DMS 273 treated with DMSO at 0.1 percent for 48 hours (cell line): ENCODE data around the gene BTBD19.
"Not testable (repeated sequence)": the region's sequence is repeated elsewhere in the genome, so short reads cannot be mapped to it uniquely, and the experiment has no call there.

ENCODE experiments used
- DNase-seq: peaks from one replicate; lab custom pipeline; 2025; lab: John Stamatoyannopoulos, UW

BTBD19 gene, protein sequence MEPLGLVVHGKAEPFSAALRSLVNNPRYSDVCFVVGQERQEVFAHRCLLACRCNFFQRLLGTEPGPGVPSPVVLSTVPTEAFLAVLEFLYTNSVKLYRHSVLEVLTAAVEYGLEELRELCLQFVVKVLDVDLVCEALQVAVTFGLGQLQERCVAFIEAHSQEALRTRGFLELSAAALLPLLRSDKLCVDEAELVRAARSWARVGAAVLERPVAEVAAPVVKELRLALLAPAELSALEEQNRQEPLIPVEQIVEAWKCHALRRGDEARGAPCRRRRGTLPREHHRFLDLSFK

GRCh38 chr1:44808063-44808937 is at the start of gene BTBD19:
Gene BTBD19 (plus strand): TSS chr1:44808523. CDS start chr1:44808821, 298 bp downstream.
- no peak for DNase-seq

GRCh38 chr1:44759077-44759476 is 49.2 kb upstream of the BTBD19 start:
- DNase-seq = no peak

- DNase-seq = no peak
These were observed 47.4 kb upstream of the BTBD19 start for GRCh38 chr1:44760876-44761275.

DNA sequence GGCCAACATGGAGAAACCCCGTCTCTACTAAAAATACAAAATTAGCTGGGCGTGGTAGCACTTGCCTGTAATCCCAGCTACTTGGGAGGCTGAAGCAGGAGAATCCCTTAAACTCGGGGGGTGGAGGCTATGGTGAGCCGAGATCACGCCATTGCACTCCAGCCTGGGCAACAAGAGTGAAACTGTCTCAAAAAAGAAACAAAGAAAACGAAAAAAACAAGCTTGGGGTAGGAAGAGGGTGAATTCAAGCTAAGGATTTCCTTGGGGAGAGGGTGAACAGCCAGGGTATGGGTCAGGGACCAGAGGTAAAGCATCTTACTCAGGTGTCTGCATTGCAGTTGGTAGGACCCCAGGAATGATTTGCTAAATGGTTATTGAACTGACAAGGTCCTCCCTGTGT is 41.9 kb upstream of the BTBD19 start:
- DNase-seq = not testable (repeated sequence)

DNA sequence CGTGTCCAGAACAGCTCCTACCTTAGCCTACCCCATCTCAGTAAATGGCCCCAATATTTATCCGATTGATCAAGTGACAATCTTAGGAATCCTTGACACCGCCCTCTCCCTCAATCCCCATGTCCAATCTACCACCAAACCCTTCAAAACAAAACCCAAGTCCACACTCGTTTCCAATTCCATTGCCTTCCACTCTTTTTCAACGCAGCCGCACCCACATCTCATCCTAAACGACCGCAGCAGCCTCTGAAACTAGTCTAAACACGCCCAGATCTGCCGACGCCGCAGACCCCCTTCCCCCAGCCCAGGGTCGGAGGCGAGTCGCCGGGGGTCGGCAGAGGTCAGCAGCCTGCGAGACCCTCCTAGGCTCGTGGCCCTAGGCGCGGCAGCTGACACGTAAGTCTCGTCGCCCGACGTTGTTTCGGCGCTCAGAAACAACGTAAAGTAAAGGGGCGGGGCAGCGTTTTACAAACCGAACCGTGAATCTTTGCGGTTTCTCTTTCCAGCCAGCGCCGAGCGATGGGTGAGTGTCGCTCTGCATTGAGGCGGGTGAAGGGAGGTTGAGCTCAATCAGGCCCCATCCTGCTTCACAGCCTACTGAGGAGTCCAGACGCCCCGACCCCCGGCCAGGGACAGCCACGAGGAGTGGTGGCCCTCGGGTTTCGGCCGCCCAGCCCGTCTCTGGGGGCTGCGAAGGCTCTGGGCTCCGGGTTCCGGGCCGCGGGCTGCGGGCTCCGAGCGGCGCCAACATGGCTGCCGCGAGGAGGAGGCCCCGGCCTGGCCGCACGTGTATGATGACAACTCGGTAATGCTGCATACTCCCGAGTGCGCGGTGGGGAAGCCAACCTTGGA is 33.0 kb upstream of the BTBD19 start, which contains the start of gene RPS8:
TSS of gene RPS8 (plus strand) at position 463 of the 852 bp plus-strand sequence. CDS start at position 520, 57 bp downstream.
- DNase-seq = peak; percentile 85

GRCh38 chr1:44775930-44776729 is 32.2 kb upstream of the BTBD19 start:
- DNase-seq = no peak

GRCh38 chr1:44776730-44777068 is 31.6 kb upstream of the BTBD19 start:
- no peak for DNase-seq

GRCh38 chr1:44777547-44777946 is 30.8 kb upstream of the BTBD19 start:
- DNase-seq = no peak

- no peak for DNase-seq
These were observed 30.2 kb upstream of the BTBD19 start for GRCh38 chr1:44777969-44778635.

- DNase-seq = no peak
These were observed 29.4 kb upstream of the BTBD19 start for GRCh38 chr1:44778705-44779576.

- no peak for DNase-seq
These were observed 27.7 kb upstream of the BTBD19 start for GRCh38 chr1:44780583-44781121.

GRCh38 chr1:44783697-44784093 is 24.6 kb upstream of the BTBD19 start:
- no peak for DNase-seq

- no peak for DNase-seq
These were observed 24.0 kb upstream of the BTBD19 start for GRCh38 chr1:44784094-44785028.

DNA sequence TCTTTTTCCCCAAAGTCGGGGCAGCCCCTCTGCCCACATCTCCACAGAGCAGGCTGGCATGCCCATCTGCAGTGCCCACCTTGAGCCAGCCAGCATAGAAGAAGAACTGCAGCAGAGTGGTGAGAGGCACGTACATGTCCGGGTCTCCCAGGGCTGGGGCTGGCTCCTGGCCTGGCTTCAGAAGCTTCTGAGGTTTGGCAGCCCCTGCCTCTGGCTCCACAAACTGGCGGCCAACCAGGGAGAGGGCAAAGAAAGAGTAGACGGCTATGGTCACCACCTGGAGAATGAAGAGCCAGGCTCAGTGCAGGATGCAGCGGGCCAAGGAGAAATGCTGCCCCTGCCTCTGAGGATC is 23.3 kb upstream of the BTBD19 start:
- DNase-seq = no peak

GRCh38 chr1:44785501-44786137 is 22.7 kb upstream of the BTBD19 start:
- DNase-seq = no peak

DNA sequence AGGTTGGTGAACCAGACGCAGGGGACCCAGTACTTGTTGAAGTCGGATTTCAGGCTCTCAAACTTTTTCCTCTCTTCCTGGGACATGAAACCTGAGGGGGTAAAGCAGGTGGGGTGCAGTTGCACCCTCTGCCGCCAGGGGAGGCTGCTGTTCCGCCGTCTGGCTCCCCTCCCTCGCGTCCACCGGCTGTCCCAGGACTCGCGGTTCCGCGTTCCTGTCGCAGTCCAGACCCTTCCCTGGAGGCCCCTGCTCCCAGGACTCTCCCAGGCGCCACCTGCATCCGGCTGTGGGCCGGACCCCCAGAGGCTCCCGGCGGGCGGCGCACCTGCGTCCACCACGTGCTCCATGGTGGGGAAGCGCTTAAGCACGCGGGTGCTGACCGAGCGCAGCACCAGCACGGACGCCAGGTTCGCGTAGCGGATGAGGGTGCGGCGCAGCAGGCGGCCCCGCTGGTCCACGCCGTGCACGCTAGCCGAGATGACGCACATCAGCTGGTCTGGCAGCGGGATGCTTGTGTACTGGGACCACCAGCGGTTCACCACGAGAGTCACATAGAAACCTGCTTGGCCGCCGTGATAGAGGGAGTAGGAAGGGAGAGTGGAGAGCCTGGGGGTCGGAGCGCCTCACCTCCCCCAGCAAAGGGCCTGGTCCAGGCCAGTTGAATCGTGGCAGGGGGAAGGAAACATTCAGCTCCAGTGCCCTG is 22.0 kb upstream of the BTBD19 start:
- DNase-seq = no peak

GRCh38 chr1:44786841-44787426 is 21.4 kb upstream of the BTBD19 start:
- no peak for DNase-seq
